GM18505 (cell line): ENCODE results near the gene SCYGR3.

Experiments
- ATAC-seq: cut with Tn5 transposase; IDR thresholded peaks from one replicate; pipeline ENCODE4 v1.9.1; 2021; ENCODE audit not compliant: unreplicated experiment
- POLR2A ChIP-seq: IDR thresholded peaks from 4 replicates; pipeline ENCODE4 v1.6.1; 2011; ENCODE audit warnings: borderline replicate concordance; ENCODE audit not compliant: insufficient read depth, insufficient read length; ENCODE audit errors: extremely low read depth

Gene SCYGR3

GRCh38 chr2:227626580-227627151 lies 12.0 kb upstream of the SCYGR3 start:
- TF ChIP-seq POLR2A, result no peak
- ATAC-seq, result no peak

GRCh38 chr2:227625420-227625819 lies 10.8 kb upstream of the SCYGR3 start:
- no peak for TF ChIP-seq POLR2A
- ATAC-seq, result no peak

DNA sequence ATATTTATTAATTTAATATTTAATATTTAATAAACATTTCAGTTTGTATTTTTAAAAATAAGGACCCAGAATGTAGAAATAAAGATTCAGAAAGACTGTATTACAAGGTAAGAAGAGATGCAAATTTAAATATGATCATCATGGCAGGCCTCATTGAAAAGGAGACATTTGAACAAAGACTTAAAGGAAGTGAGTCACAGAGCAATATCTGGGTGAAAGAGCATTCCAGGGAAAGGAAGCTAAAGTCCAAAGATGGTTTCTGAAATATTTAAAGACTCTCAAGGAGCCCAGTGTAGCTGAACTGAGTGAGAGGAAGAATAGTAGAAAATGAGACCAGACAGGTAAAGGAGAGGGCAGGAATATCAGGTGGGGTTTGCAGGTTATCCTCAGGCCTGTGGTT lies 8.6 kb upstream of the SCYGR3 start:
- no peak for ATAC-seq
- no peak for TF ChIP-seq POLR2A

- TF ChIP-seq POLR2A, result no peak
- no peak for ATAC-seq
Measured at GRCh38 chr2:227617316-227618230, 2.9 kb upstream of the SCYGR3 start, which contains the start of gene SCYGR4. Gene SCYGR4, plus strand, starts transcription at chr2:227617498. Its CDS starts 0 bp downstream, at chr2:227617498.

GRCh38 chr2:227616631-227617030 lies 2.0 kb upstream of the SCYGR3 start:
- ATAC-seq, result no peak
- no peak for TF ChIP-seq POLR2A

DNA sequence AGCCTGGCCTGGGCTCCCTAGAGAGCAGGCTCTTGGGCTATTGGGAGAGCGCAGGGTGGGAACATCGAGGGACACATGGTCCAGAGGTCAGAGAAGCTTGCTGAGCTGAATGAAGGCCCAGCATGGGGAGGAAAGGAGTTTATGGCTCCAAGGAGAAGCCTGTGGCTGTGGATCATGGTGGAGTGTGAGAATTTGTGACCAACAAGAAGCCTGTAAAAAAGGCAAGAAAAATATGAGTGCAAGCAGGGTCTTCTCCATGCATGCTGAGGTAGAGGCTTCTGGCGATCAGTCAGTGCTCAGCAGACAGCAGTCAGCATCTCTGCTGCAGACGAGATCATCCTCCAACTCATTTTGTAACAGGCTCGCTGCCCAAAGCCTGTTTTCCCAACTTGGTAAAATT lies 1.3 kb upstream of the SCYGR3 start:
- TF ChIP-seq POLR2A, result no peak
- ATAC-seq, result no peak

DNA sequence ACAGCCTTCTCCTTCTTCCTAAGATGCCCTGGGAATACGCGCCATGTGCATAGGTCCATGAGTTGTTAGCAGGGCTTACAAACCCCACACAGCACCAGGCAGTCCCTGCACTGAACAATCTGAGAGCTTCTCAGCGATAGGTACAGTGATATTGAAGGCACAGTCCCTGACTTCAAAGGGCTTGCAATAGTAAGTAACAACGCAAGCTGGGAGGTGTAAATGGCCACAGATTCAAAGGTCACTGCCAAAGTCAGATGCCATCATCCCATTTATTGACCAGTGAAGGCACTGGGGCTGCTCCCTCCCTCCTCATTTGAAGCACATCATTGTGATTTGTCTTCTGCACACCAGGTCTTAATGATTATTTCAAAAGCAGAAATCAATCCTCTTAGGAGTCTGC lies 541 bp upstream of the SCYGR3 start:
- no peak for TF ChIP-seq POLR2A
- no peak for ATAC-seq

DNA sequence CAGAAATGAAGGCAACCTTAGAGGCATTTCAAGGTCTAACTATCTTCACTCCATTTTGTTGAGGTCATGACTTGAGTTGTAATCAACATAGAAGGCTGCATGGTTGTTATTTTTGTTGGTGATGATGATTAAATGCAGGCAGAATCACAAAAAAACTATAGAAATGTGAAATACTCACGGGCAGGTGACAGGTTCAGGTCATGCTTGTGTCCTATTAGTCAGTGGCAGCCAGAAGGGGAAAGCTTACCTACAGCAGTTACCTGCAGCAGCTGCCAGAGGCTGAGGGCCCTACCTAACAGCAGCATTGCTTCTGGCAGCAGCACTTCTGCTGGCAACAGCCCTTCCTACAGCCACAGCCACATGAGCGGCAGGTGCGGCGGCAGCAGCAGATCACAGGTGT lies 394 bp downstream of the SCYGR3 start:
- TF ChIP-seq POLR2A, result no peak
- ATAC-seq, result no peak

GRCh38 chr2:227613272-227613660 lies 1.4 kb downstream of the SCYGR3 start:
- no peak for ATAC-seq
- TF ChIP-seq POLR2A, result no peak

GRCh38 chr2:227612546-227613271 lies 1.9 kb downstream of the SCYGR3 start:
- ATAC-seq, result no peak
- TF ChIP-seq POLR2A, result no peak

DNA sequence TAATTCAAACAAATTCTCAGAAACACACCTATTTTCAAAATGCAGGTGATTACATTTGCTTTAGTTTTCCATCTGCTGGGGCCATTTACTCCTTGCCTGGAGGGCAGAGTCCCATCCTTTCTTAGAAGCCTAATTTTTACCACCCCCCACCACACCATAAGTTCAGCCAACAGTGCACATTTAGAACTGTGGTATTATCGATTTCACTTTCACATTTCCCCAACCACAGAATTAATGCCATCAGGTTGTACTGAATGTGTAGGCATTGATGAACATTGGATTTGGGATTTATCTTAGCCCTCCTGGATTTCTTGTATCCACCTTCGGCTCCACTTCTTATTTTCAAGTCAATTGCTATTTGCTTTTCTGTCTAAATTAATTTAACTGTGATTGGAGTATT lies 4.5 kb downstream of the SCYGR3 start:
- ATAC-seq, result peak; percentile 49
- TF ChIP-seq POLR2A, result no peak

DNA sequence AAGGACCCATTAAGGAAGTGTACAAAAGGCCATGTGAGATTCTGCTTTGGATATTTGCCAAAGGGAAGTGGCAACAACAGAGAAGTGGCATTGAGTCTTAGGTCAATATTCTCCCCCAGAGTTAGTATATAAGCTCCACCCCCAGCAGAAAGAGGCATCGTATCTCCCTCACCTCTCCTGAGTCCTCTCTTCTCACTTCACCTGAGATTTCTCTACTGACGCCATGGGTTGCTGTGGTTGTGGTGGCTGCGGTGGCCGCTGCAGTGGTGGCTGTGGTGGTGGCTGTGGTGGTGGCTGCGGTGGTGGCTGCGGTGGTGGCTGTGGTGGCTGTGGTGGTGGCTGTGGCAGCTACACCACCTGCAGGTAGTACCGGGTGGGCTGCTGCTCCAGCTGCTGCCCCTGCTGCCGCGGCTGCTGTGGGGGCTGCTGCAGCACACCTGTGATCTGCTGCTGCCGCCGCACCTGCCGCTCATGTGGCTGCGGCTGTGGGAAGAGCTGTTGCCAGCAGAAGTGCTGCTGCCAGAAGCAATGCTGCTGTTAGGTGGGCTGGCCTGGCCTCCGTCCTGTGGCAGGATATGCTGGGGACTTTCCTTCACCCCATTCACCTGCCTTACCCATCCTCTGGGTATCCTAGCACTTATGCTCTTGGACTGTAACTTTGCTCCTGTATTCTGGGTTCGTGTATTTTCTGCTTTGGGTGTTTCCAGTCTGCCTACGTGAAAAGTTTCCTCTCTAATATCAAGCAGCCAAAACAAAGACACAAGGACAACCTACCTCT lies 5.9 kb downstream of the SCYGR3 start:
- peak; percentile 47 for ATAC-seq
- no peak for TF ChIP-seq POLR2A

DNA sequence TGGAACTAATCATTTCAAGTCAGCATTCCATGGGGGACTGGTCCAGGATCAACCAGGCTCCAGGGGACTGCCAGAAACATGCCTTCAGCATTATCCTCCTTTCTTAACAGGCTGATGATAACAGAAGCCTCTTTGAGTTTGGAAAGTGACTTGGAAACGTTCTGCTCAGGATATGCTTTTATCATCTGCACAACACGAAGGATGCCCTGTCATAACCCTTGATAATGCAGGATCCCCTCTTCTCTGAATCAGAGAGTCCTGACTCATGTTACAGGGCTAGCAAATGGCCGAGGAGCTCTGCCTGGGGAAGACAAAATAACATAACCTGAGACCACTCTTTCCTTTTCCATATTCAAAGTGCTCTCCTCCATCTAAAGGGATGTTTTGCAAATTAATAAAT lies 6.7 kb downstream of the SCYGR3 start:
- no peak for TF ChIP-seq POLR2A
- no peak for ATAC-seq
